ENCODE data around the gene PPP4R2. TPM values are rescaled to one million over a fixed set of nuclear protein-coding genes. Genes with fewer than 3 reads are reported as not detected.

Gene PPP4R2
- polyA plus RNA-seq, 1 experiment = 48.7 TPM

DNA sequence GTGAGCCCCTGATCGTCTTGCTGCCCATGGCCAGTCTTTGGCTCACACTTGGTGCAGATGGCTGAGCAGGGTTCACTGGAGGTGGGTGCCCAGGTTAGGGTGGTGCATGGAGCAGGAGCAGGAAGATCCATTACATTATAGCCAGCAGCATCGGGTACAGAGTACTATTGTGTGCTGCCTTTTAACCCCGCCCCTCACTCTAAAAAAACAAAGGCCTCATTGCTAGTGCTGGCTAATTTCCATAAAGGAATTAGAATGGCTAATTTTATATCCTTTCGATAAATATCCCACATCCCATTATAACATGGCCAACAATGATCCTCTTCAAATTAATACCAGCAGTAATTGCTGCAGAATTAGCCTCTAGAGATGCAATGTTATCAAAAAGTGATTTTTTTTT lies 45.8 kb upstream of the PPP4R2 start:
- ChIA-PET POLR2A (no interaction called here), CTCF (no interaction called here)
- TF ChIP-seq, protein P1, sequence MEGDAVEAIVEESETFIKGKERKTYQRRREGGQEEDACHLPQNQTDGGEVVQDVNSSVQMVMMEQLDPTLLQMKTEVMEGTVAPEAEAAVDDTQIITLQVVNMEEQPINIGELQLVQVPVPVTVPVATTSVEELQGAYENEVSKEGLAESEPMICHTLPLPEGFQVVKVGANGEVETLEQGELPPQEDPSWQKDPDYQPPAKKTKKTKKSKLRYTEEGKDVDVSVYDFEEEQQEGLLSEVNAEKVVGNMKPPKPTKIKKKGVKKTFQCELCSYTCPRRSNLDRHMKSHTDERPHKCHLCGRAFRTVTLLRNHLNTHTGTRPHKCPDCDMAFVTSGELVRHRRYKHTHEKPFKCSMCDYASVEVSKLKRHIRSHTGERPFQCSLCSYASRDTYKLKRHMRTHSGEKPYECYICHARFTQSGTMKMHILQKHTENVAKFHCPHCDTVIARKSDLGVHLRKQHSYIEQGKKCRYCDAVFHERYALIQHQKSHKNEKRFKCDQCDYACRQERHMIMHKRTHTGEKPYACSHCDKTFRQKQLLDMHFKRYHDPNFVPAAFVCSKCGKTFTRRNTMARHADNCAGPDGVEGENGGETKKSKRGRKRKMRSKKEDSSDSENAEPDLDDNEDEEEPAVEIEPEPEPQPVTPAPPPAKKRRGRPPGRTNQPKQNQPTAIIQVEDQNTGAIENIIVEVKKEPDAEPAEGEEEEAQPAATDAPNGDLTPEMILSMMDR (IDR thresholded peaks at IDR 0.05; ENCODE audit: low read depth, low read length) = no peak
- Histone ChIP-seq H3K27ac (ENCODE audit: low read depth, low read length) (no peak overlapping the region), H3K27me3 (ENCODE audit: control insufficient read depth, insufficient read depth, low read length) (no peaks in the 10 kb centered on the region), H3K4me3 (ENCODE audit: low read depth, low read length) (no peak overlapping the region), H3K9me3 (ENCODE audit: control insufficient read depth, insufficient read depth, low read length) (0 out of 2 replicates have a peak, but pooled peaks cover 3% of the 10 kb centered on the region)
- no peak for DNase-seq (ENCODE audit: low read depth, low spot score)

DNA sequence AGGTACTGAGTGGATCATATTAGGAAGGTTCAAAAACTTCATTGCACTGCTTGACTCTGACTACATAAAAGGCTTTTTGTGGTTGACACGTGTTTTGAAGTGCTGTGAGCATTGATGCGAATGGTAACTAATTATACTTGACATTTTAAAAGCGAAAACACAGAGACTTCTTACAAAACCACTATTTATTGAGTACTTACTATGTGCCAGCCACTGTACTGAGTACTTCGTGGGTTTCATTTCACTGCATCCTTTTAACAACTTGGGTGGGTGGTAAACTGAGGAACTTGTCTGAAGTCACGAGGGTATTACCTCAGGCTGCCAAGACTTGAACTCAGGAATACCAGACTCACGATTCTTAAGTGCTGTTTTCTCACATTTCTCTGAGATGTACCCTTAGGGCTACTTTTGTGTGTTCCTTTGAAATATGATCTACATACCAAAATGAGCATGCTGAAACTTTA lies 45.3 kb upstream of the PPP4R2 start:
- Histone ChIP-seq H3K4me3 (ENCODE audit: low read depth, low read length) (no peak overlapping the region), H3K9me3 (ENCODE audit: control insufficient read depth, insufficient read depth, low read length) (0 out of 2 replicates have a peak, but pooled peaks cover 3% of the 10 kb centered on the region), H3K27ac (ENCODE audit: low read depth, low read length) (no peak overlapping the region), H3K27me3 (ENCODE audit: control insufficient read depth, insufficient read depth, low read length) (no peaks in the 10 kb centered on the region)
- DNase-seq (ENCODE audit: low read depth, low spot score) = no peak
- POLR2A ChIA-PET = no interaction called here
- CTCF ChIA-PET = no interaction called here
- TF ChIP-seq, protein P1 (IDR thresholded peaks at IDR 0.05; ENCODE audit: low read depth, low read length) = no peak

DNA sequence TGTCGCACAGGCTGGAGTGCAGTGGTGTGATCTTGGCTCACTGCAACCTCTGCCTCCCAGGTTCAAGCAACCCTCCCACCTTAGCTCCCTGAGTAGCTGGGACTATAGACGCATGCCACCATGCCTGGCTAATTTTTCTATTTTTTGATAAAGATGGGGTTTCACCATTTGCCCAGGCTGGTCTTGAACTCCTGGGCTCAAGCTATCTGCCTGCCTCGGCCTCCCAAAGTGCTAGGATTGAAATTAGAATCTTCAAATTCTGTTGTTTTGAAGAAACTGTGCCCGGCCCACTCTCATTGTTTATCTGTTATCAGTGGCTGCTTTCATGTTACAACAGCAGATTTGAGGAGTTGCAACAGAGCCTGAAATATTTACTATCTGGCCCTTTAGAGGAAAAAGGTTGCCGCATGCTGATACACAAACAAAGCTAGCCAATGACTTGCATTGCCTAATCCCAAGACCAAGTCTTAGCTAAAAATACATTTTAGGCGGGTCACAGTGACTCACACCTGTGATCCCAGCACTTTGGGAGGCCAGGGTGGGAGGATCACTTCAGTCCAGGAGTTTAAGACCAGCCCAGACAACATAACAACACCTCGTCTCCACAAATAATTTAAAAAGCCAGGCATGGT lies 43.2 kb upstream of the PPP4R2 start:
- TF ChIP-seq, protein P1 (IDR thresholded peaks at IDR 0.05; ENCODE audit: low read depth, low read length) = no peak
- CTCF ChIA-PET = interaction anchor here (0.5 kb wide), 1 partner anchor 129 kb away, joined by 3 read pairs; no protein-coding TSS in a partner anchor
- no peaks in the 10 kb centered on the region for H3K27me3 ChIP-seq (ENCODE audit: control insufficient read depth, insufficient read depth, low read length)
- no peak overlapping the region for H3K4me3 ChIP-seq (ENCODE audit: low read depth, low read length)
- 0 out of 2 replicates have a peak, but pooled peaks cover 3% of the 10 kb centered on the region for H3K9me3 ChIP-seq (ENCODE audit: control insufficient read depth, insufficient read depth, low read length)
- DNase-seq (ENCODE audit: low read depth, low spot score) = no peak
- no peak overlapping the region for H3K27ac ChIP-seq (ENCODE audit: low read depth, low read length)
- POLR2A ChIA-PET = no interaction called here

DNA sequence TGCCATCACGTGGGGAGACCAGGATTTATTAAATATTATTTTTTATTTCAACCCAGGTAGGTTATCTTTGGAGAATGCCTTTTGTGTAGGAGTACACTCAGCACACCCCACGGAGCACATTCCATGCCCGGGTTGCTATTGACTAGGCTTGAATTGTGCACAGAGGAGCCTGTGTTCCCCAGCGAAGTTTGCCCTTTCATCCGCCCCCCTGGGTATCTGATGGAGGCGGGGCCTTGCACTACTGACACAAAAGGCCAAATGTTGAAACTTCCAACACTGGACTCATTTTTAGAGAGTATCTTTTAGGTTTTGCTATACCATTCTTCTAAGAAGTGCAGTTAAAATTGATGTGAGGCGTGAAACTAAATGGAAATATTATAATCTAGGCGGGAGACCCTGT lies 39.3 kb upstream of the PPP4R2 start:
- no peak for DNase-seq (ENCODE audit: low read depth, low spot score)
- CTCF ChIA-PET = interaction anchor here (0.6 to 1.3 kb wide), 2 partner anchors 10 to 912 kb away, joined by 3 to 4 read pairs; no protein-coding TSS in a partner anchor

DNA sequence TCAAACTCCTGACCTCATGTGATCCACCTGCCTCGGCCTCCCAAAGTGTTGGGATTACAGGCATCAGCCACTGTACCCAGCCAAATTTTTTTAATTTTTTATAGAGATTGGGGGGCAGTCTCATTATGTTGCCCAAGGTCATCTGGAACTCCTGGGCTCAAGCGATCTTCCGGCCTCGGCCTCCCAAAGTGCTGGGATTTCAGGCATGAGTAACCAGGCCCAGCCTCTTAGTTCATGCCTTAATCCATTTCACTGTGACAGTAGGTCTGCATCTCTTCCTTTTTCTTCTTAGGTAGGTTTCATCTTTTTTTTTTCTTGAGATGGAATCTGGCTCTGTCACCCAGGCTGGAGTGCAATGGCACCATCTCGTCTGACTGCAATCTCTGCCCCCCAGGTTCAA lies 37.3 kb upstream of the PPP4R2 start:
- POLR2A ChIA-PET = no interaction called here
- no peaks in the 10 kb centered on the region for H3K27me3 ChIP-seq (ENCODE audit: control insufficient read depth, insufficient read depth, low read length)
- TF ChIP-seq, protein P1 (IDR thresholded peaks at IDR 0.05; ENCODE audit: low read depth, low read length) = no peak
- no peak overlapping the region for H3K27ac ChIP-seq (ENCODE audit: low read depth, low read length)
- no peaks in the 10 kb centered on the region for H3K9me3 ChIP-seq (ENCODE audit: control insufficient read depth, insufficient read depth, low read length)
- no peak for DNase-seq (ENCODE audit: low read depth, low spot score)
- CTCF ChIA-PET = no interaction called here
- no peak overlapping the region for H3K4me3 ChIP-seq (ENCODE audit: low read depth, low read length)

More for the DNA sequence above, 39.3 kb upstream of the PPP4R2 start:
- TF ChIP-seq, protein P1 (IDR thresholded peaks at IDR 0.05; ENCODE audit: low read depth, low read length) = no peak
- no peak overlapping the region for H3K4me3 ChIP-seq (ENCODE audit: low read depth, low read length)
- no peaks in the 10 kb centered on the region for H3K27me3 ChIP-seq (ENCODE audit: control insufficient read depth, insufficient read depth, low read length)
- POLR2A ChIA-PET = interaction anchor here (0.7 kb wide), 1 partner anchor 77 kb away, joined by 3 read pairs; no protein-coding TSS in a partner anchor
- no peak overlapping the region for H3K27ac ChIP-seq (ENCODE audit: low read depth, low read length)
- 0 out of 2 replicates have a peak, but pooled peaks cover 3% of the 10 kb centered on the region for H3K9me3 ChIP-seq (ENCODE audit: control insufficient read depth, insufficient read depth, low read length)
